Mesendoderm (in vitro differentiated cells): ENCODE data around the gene MMP10.

Source experiments
- DNase-seq: peaks from one replicate; pipeline ENCODE4 v3.0.0; 2013
- H2AK5ac ChIP-seq: 2 replicates; pipeline ENCODE4 v1.6.1; 2013; ENCODE audit warnings: low read length, inconsistent platforms
- H2BK120ac ChIP-seq: 2 replicates; pipeline ENCODE4 v1.6.1; 2013; ENCODE audit warnings: low read depth, mild to moderate bottlenecking, low read length, moderate library complexity, mixed read lengths
- H2BK15ac ChIP-seq: replicated peaks from 2 replicates; pipeline ENCODE4 v1.6.1; 2013; ENCODE audit warnings: low read depth, mild to moderate bottlenecking, moderate library complexity
- H2BK5ac ChIP-seq: 2 replicates; pipeline ENCODE4 v1.6.1; 2013; ENCODE audit warnings: low read length, inconsistent platforms
- H3K18ac ChIP-seq: 2 replicates; pipeline ENCODE4 v1.6.1; 2013; ENCODE audit warnings: mild to moderate bottlenecking, low read length, mixed read lengths
- H3K23ac ChIP-seq: one replicate; pipeline ENCODE4 v1.6.1; 2013; ENCODE audit warnings: low read length
- H3K27ac ChIP-seq: 2 replicates; pipeline ENCODE4 v1.5.1; 2013; ENCODE audit warnings: low read depth, mild to moderate bottlenecking, inconsistent platforms, low read length, moderate library complexity
- H3K27me3 ChIP-seq: 2 replicates; pipeline ENCODE4 v1.6.1; 2013; ENCODE audit warnings: low read length, control low read depth, mild to moderate bottlenecking, inconsistent platforms; ENCODE audit not compliant: insufficient read depth, poor library complexity
- H3K36me3 ChIP-seq: 2 replicates; pipeline ENCODE4 v1.6.1; 2013; ENCODE audit warnings: low read length, inconsistent platforms; ENCODE audit not compliant: control insufficient read depth, insufficient read depth
- H3K4ac ChIP-seq: one replicate; pipeline ENCODE4 v1.6.1; 2013; ENCODE audit warnings: low read depth, mild to moderate bottlenecking, low read length, moderate library complexity
- H3K4me1 ChIP-seq: 2 replicates; pipeline ENCODE4 v1.6.1; 2013; ENCODE audit warnings: low read depth, low read length, inconsistent platforms; ENCODE audit not compliant: control insufficient read depth
- H3K4me2 ChIP-seq: 2 replicates; pipeline ENCODE4 v1.6.1; 2013; ENCODE audit warnings: low read length
- H3K4me3 ChIP-seq: 2 replicates; pipeline ENCODE4 v1.5.1; 2013; ENCODE audit warnings: mild to moderate bottlenecking, low read length
- H3K56ac ChIP-seq: one replicate; pipeline ENCODE4 v1.6.1; 2013; ENCODE audit warnings: low read length
- H3K79me1 ChIP-seq: 2 replicates; pipeline ENCODE4 v1.6.1; 2013; ENCODE audit warnings: low read length, inconsistent platforms
- H3K79me2 ChIP-seq: 2 replicates; pipeline ENCODE4 v1.6.1; 2013; ENCODE audit warnings: mild to moderate bottlenecking, low read length; ENCODE audit not compliant: control insufficient read depth, insufficient read depth
- H3K9ac ChIP-seq: 2 replicates; pipeline ENCODE4 v1.6.1; 2013; ENCODE audit warnings: low read length, inconsistent platforms
- H4K5ac ChIP-seq: one replicate; pipeline ENCODE4 v1.6.1; 2013; ENCODE audit warnings: low read length
- H4K8ac ChIP-seq: one replicate; pipeline ENCODE4 v1.6.1; 2013; ENCODE audit warnings: low read depth, mild to moderate bottlenecking, control low read depth, low read length, moderate library complexity
- WGBS: extraction: QIAGEN DNeasy Blood & Tissue Kit; methylation state at CpG from one replicate; pipeline ENCODE4 v1.1.7; 2013; ENCODE audit warnings: low lambda C conversion rate, missing lambda C conversion rate; ENCODE audit not compliant: insufficient coverage; ENCODE audit errors: extremely low coverage; 5-methylcytosine and 5-hydroxymethylcytosine counted together

MMP10 gene

DNA sequence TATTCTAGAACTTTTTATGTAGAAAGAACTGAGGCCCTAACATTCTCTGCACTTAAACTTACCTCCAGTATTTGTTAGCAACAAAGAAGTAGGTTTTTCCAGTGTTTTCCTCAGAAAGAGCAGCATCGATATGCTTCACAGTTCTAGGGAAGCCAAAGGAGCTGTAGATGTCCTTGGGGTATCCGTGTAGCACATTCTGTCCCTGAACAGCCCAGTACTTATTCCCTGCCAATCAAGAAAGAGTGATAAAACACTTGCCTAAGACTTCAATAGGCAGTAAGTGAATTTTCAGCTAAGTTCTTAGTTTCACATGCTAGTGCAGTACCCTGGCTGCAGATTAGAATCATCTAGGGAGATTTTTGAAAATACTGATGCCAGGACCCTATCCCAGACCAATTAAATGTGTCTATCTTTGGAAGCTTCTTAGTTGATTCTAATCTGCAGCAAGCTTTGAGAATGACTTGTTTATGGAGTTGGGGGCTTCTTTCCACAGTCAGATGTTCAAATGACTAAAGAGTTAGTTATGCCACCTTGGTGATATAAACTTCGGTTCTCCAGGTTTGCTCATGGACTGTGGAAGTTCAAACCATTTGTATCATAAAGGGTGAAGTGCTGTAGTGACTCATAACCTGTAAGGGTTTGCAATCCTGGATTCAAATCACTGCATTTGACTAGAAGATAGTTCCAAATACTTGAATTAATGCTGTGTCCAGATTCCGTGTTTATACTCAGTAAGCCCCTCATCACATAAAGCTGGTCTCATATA lies 11.0 kb upstream of the MMP10 start:
- Histone ChIP-seq H3K4me2 (no peak overlapping the region), H3K4ac (no peak overlapping the region), H2BK120ac (no peak overlapping the region), H3K79me1 (no peaks in the 10 kb centered on the region), H2BK15ac (no peak overlapping the region), H4K5ac (no peak overlapping the region), H3K27me3 (no peaks in the 10 kb centered on the region), H4K8ac (no peak overlapping the region), H3K4me1 (no peaks in the 10 kb centered on the region), H3K27ac (no peak overlapping the region), H3K18ac (no peak overlapping the region), H2BK5ac (no peak overlapping the region), H3K56ac (no peak overlapping the region), H2AK5ac (no peak overlapping the region), H3K9ac (no peak overlapping the region), H3K4me3 (no peak overlapping the region), H3K23ac (no peak overlapping the region), H3K36me3 (no peaks in the 10 kb centered on the region), H3K79me2 (no peaks in the 10 kb centered on the region)
- no CpG with 5 or more reads among the region's 4 CpGs for WGBS
- DNase-seq, result no peak

DNA sequence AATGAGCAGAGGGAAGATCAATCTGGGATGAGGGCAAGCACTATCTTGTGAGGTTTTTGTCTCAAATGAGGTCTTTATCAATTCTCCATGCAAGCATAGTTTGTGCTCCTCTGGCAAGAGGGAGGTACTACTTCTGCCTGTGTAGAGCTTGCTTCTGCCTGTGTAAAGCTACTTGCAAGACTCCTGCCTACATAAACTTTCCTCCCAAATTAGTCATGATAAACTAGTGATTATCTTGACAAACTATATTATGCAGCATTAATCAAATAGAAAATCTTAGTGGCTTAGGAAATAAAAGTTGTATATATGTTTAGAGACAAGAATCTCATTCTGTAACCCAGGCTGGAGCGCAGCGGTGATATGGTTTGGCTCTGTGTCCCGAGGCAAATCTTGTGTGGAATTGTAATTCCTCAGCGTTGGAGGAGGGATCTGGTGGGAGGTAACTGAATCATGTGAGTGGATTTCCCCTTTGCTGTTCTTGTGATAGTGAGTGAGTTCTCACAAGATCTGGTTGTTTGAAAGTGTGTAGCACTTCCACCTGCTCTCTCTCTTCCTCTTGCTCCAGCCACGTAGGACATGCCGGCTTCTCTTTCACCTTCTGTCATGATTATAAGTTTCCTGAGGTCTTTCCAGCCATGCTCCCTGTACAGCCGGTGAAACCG lies 8.0 kb upstream of the MMP10 start:
- Histone ChIP-seq H3K56ac (no peak overlapping the region), H3K27me3 (no peaks in the 10 kb centered on the region), H4K8ac (no peak overlapping the region)

DNA sequence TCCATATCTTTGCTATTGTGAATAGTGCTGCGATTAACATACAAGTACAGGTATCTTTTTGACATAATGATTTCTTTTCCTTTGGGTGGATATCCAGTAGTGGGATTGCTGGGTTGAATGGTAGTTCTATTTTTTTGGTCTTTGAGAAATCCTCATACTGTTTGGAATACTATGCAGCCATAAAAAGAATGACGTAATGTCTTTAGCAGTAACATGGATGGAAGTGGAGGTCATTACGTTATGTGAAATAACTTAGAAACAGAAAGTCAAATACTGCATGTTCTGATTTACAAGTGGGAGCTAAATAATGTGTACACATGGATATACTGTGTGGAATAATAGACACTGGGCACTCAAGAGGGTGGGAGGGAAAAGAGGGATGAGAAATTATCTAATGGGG lies 4.0 kb upstream of the MMP10 start:
- no peak overlapping the region for H2BK120ac ChIP-seq
- no peak overlapping the region for H3K4me2 ChIP-seq
- no peak overlapping the region for H3K4me3 ChIP-seq
- no peaks in the 10 kb centered on the region for H3K4me1 ChIP-seq
- no peak overlapping the region for H3K27ac ChIP-seq
- H4K5ac ChIP-seq, result no peak overlapping the region
- no peak overlapping the region for H4K8ac ChIP-seq
- H3K23ac ChIP-seq, result no peak overlapping the region
- no peak overlapping the region for H2AK5ac ChIP-seq
- H3K18ac ChIP-seq, result no peak overlapping the region
- no peaks in the 10 kb centered on the region for H3K27me3 ChIP-seq
- no peaks in the 10 kb centered on the region for H3K36me3 ChIP-seq
- no peaks in the 10 kb centered on the region for H3K79me1 ChIP-seq
- DNase-seq, result no peak
- no CpG with 5 or more reads among the region's 3 CpGs for WGBS
- H3K79me2 ChIP-seq, result no peaks in the 10 kb centered on the region
- H2BK15ac ChIP-seq, result no peak overlapping the region
- H3K9ac ChIP-seq, result no peak overlapping the region
- no peak overlapping the region for H3K4ac ChIP-seq
- H3K56ac ChIP-seq, result no peak overlapping the region
- no peak overlapping the region for H2BK5ac ChIP-seq

More for the DNA sequence above, 8.0 kb upstream of the MMP10 start:
- no peak overlapping the region for H2AK5ac ChIP-seq
- H3K4me3 ChIP-seq, result no peak overlapping the region
- no peak overlapping the region for H3K4me2 ChIP-seq
- no peak overlapping the region for H3K27ac ChIP-seq
- WGBS, result no CpG with 5 or more reads among the region's 8 CpGs
- DNase-seq, result no peak
- H3K36me3 ChIP-seq, result no peaks in the 10 kb centered on the region
- no peak overlapping the region for H3K4ac ChIP-seq
- H3K79me1 ChIP-seq, result no peaks in the 10 kb centered on the region
- H3K23ac ChIP-seq, result no peak overlapping the region
- H4K5ac ChIP-seq, result no peak overlapping the region
- H3K18ac ChIP-seq, result no peak overlapping the region
- H2BK120ac ChIP-seq, result no peak overlapping the region
- no peak overlapping the region for H2BK5ac ChIP-seq
- H2BK15ac ChIP-seq, result no peak overlapping the region
- H3K9ac ChIP-seq, result no peak overlapping the region
- H3K4me1 ChIP-seq, result no peaks in the 10 kb centered on the region
- no peaks in the 10 kb centered on the region for H3K79me2 ChIP-seq

DNA sequence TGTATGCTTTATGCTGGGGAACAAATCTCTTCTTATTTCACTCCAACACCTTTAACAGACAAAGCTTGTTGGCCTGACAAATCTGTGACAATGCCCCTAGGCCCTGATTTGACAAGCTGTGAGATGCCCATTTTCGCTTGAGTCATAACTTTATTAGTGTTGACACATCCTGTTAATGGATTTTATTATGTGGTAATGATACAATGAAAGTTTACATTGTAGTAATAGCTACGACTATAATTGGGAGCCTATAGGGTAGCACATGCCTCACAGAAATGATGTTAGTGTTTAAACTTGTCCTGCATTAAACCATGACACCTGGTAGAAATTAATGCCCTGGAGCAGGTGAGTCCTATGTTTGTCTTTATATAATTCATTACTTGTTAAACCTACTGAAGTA lies 3.3 kb upstream of the MMP10 start:
- H3K27ac ChIP-seq, result no peak overlapping the region
- no peak overlapping the region for H3K4me2 ChIP-seq
- no peak overlapping the region for H3K23ac ChIP-seq
- no peaks in the 10 kb centered on the region for H3K4me1 ChIP-seq
- H3K4ac ChIP-seq, result no peak overlapping the region
- WGBS, result no CpG with 5 or more reads among the region's 2 CpGs
- H3K27me3 ChIP-seq, result no peaks in the 10 kb centered on the region
- no peak overlapping the region for H4K5ac ChIP-seq
- H3K9ac ChIP-seq, result no peak overlapping the region
- no peak overlapping the region for H3K18ac ChIP-seq
- no peak overlapping the region for H2BK120ac ChIP-seq
- H2AK5ac ChIP-seq, result no peak overlapping the region
- H3K36me3 ChIP-seq, result no peaks in the 10 kb centered on the region
- no peak for DNase-seq
- H3K56ac ChIP-seq, result no peak overlapping the region
- no peak overlapping the region for H4K8ac ChIP-seq
- no peak overlapping the region for H2BK15ac ChIP-seq
- H3K4me3 ChIP-seq, result no peak overlapping the region
- H2BK5ac ChIP-seq, result no peak overlapping the region
- no peaks in the 10 kb centered on the region for H3K79me1 ChIP-seq
- no peaks in the 10 kb centered on the region for H3K79me2 ChIP-seq

DNA sequence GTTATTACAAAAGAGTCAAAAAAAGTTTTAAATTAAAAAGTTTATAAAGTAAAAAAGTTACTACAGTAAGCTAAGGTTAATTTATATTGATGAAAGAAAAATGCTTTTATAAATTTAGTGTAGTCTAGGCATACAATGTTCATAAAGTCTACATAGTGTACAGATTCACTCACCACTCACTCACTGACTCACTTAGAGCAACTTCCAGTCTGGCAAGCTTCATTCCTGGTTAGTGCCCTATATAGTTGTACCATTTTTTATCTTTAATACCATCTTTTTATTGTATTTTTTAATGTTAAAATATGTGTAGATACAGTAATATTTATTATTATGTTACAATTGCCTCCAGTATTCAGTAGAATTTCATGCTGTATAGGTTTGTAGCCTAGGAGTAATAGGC lies 2.6 kb upstream of the MMP10 start:
- Histone ChIP-seq H3K56ac (no peak overlapping the region), H4K5ac (no peak overlapping the region), H2BK5ac (no peak overlapping the region), H3K79me2 (no peaks in the 10 kb centered on the region), H3K4me3 (no peak overlapping the region), H3K9ac (no peak overlapping the region), H2BK15ac (no peak overlapping the region), H3K27ac (no peak overlapping the region), H3K36me3 (no peaks in the 10 kb centered on the region), H3K4me1 (no peaks in the 10 kb centered on the region), H3K4me2 (no peak overlapping the region), H2BK120ac (no peak overlapping the region), H2AK5ac (no peak overlapping the region), H3K18ac (no peak overlapping the region), H3K4ac (no peak overlapping the region), H3K23ac (no peak overlapping the region), H3K79me1 (no peaks in the 10 kb centered on the region), H3K27me3 (no peaks in the 10 kb centered on the region), H4K8ac (no peak overlapping the region)
- DNase-seq, result no peak

DNA sequence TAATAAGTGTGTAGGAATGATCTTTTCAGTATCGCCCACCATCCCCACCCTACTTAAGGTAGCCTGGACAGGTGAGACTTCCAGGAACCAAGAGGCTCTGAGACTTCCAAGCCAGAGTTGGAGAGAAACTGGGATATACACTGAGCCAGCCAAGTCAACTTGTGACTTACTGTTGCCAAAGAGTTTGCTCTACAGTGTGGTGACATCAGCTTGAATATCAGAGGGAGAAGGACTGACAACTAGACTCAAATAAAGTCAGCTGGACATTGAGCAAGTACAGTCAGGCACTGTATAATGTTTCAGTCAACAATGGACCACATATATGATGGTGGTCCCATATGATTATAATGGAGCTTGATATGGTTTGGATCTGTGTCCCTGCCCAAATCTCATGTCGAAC lies 1.2 kb upstream of the MMP10 start:
- H3K18ac ChIP-seq, result no peak overlapping the region
- no peak overlapping the region for H3K9ac ChIP-seq
- no peak overlapping the region for H3K4ac ChIP-seq
- H2BK120ac ChIP-seq, result no peak overlapping the region
- no peaks in the 10 kb centered on the region for H3K4me1 ChIP-seq
- H3K79me2 ChIP-seq, result no peaks in the 10 kb centered on the region
- H3K4me3 ChIP-seq, result no peak overlapping the region
- H4K5ac ChIP-seq, result no peak overlapping the region
- no peak overlapping the region for H2BK15ac ChIP-seq
- H3K23ac ChIP-seq, result no peak overlapping the region
- H2BK5ac ChIP-seq, result no peak overlapping the region
- DNase-seq, result no peak
- H4K8ac ChIP-seq, result no peak overlapping the region
- no peaks in the 10 kb centered on the region for H3K36me3 ChIP-seq
- H2AK5ac ChIP-seq, result no peak overlapping the region
- H3K27ac ChIP-seq, result no peak overlapping the region
- no peaks in the 10 kb centered on the region for H3K27me3 ChIP-seq
- H3K56ac ChIP-seq, result no peak overlapping the region
- H3K79me1 ChIP-seq, result no peaks in the 10 kb centered on the region
- WGBS, result no CpG with 5 or more reads among the region's 2 CpGs
- H3K4me2 ChIP-seq, result no peak overlapping the region
